SK-N-SH treated with all-trans-retinoic acid at 6 μM for 48 hours (cell line): ENCODE results near the gene METTL8.

Source experiments
- ARNTL ChIP-seq: fragments of 450-650 bp; formaldehyde crosslinking; IDR thresholded peaks from 2 replicates; pipeline ENCODE4 v1.5.0; 2020; ENCODE audit warnings: low read depth, mild to moderate bottlenecking, moderate library complexity, borderline replicate concordance
- CREB5 ChIP-seq: fragments of 250-450 bp; sonication (Bioruptor Pico); IDR thresholded peaks from 2 replicates; pipeline ENCODE4 v1.5.1; 2020; ENCODE audit warnings: low read depth, mild to moderate bottlenecking, moderate library complexity
- ESRRG ChIP-seq: fragments of 250-450 bp; sonication (Bioruptor Pico); IDR thresholded peaks from 2 replicates; pipeline ENCODE4 v1.6.1; 2021; ENCODE audit warnings: mild to moderate bottlenecking
- ISL1 ChIP-seq: fragments of 250-450 bp; sonication (Bioruptor Pico); IDR thresholded peaks from 2 replicates; pipeline ENCODE4 v2.1.2; 2022; ENCODE audit warnings: mild to moderate bottlenecking, moderate library complexity
- PATZ1 ChIP-seq: fragments of 250-450 bp; sonication (Bioruptor Pico); IDR thresholded peaks from 2 replicates; pipeline ENCODE4 v1.8.0; 2020; ENCODE audit warnings: mild to moderate bottlenecking, moderate library complexity, borderline replicate concordance
- TCF4 ChIP-seq: fragments of 250-450 bp; sonication (Bioruptor Pico); IDR thresholded peaks from 2 replicates; pipeline ENCODE4 v1.8.0; 2021; ENCODE audit warnings: mild to moderate bottlenecking, moderate library complexity, borderline replicate concordance
- TOX ChIP-seq: fragments of 250-450 bp; sonication (Bioruptor Pico); IDR thresholded peaks from 2 replicates; pipeline ENCODE4 v1.8.0; 2021; ENCODE audit warnings: mild to moderate bottlenecking, moderate library complexity, borderline replicate concordance
- TSHZ2 ChIP-seq: fragments of 250-450 bp; sonication (Bioruptor Pico); IDR thresholded peaks from 2 replicates; pipeline ENCODE4 v1.5.0; 2020; ENCODE audit warnings: mild to moderate bottlenecking, moderate library complexity
- ZFP3 ChIP-seq: fragments of 250-450 bp; sonication (Bioruptor Pico); IDR thresholded peaks from 2 replicates; pipeline ENCODE4 v1.5.0; 2020; ENCODE audit warnings: mild to moderate bottlenecking, moderate library complexity
- ZFP30 ChIP-seq: fragments of 450-650 bp; formaldehyde crosslinking; IDR thresholded peaks from 2 replicates; pipeline ENCODE4 v1.5.0; 2022; ENCODE audit warnings: mild to moderate bottlenecking, moderate library complexity
- ZNF70 ChIP-seq: fragments of 450-650 bp; formaldehyde crosslinking; IDR thresholded peaks from 2 replicates; pipeline ENCODE4 v1.5.0; 2020; ENCODE audit warnings: mild to moderate bottlenecking, moderate library complexity

GRCh38 chr2:171289316-171289715, 144.5 kb downstream of the METTL8 start:
- TF ChIP-seq ESRRG (CRISPR knock-in tag) = no peak
- TF ChIP-seq ISL1 (CRISPR knock-in tag) = no peak
- TF ChIP-seq ZFP3 (CRISPR knock-in tag) = no peak
- no peak for TF ChIP-seq ZNF70 (CRISPR knock-in tag)
- no peak for TF ChIP-seq TCF4 (CRISPR knock-in tag)
- no peak for TF ChIP-seq PATZ1
- TF ChIP-seq TSHZ2 (CRISPR knock-in tag) = no peak
- TF ChIP-seq ARNTL = no peak
- no peak for TF ChIP-seq CREB5 (CRISPR knock-in tag)
- no peak for TF ChIP-seq TOX (CRISPR knock-in tag)
- no peak for TF ChIP-seq ZFP30 (CRISPR knock-in tag)
